T47D (cell line): ENCODE results near the gene BRDT.
"Not testable (repeated sequence)": the region's sequence is repeated elsewhere in the genome, so short reads cannot be mapped to it uniquely, and the experiment has no call there.

Experiments
- DNase-seq, 2 experiments: peaks; one replicate each; pipeline versions ENCODE4 v3.0.0 to v3.0.0-alpha.2; 2011 to 2012; ENCODE audit warnings: low read depth in 1 of 2, low spot score in 1 of 2
- JUND ChIP-seq: IDR thresholded peaks from 2 replicates; pipeline ENCODE4 v1.6.1; 2012; ENCODE audit warnings: low read depth
- in situ Hi-C: cut with HindIII; loops from 2 replicates; pipeline ENCODE4 v1.10.0; 2016; ENCODE audit warnings: low sequenced_read_pairs, low pct_unique_long_range_greater_than_20kb

BRDT gene

DNA sequence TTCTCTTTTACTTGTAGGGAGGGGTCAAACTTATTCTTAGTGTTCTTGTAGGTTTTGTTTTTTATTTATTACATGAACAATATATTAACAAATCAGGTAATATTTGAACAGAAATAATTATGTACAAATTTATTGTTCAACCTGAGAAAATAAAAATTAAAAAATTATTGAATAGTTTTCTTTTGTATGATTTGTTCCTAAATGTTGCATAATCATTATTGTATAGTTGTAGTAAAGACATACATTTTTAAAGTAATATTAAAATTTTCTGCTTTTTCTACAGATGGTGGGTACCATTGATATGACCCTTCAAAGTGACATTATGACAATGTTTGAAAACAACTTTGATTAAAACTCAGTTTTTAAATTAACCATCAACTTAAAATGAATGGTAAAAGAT, 64.7 kb downstream of the BRDT start:
- TF ChIP-seq JUND, result no peak
- DNase-seq, result no peak
- in situ Hi-C loops, result no loop called here

DNA sequence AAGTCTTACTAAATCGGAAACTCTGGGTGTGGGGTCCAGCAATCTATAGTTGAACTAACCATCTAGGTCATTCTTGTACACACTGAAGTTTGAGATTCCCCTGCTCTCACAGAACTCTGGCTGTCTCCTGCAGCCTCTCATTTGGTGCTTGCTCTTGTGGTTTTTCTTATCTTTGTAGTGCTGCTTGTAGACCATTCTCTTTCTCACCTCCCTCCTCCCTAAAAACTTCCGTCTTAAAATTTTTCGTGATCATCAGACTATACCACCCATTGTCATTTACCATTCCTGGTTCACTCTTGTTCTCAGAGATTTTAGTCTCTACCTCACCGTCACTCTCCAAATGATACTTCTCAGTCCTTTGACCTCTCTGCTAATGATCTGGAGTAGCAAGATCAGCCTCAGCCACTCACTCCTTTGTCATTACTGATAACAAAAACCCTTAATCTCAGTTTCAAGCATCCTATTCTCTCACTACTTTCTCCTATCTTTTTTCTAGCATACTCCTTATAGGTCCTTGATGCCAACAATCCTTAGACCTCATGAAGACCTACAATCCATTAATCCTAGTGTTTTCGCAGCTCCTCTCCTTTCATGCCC, 67.6 kb downstream of the BRDT start:
- in situ Hi-C loops, result no loop called here
- TF ChIP-seq JUND, result no peak
- DNase-seq, result no peak

DNA sequence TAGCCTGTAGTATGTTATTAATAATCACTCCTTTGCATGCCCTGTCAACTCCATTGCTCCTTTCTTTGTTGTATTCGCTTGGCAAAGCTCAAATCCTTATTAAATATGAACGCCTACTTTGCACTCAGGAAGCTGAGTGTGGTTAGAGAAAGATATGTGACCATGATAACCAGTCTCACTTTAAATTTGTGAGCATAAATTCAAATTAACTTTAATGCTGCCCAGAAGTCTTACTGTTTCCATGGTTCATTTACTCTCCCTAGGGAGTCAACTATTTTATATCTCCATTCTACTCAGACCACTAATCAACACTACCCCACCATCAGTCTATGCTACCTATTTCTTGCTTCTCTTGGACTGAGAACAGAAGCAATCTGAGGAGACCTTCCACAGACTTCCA, 68.5 kb downstream of the BRDT start:
- in situ Hi-C loops, result no loop called here
- TF ChIP-seq JUND, result no peak
- no peak for DNase-seq

DNA sequence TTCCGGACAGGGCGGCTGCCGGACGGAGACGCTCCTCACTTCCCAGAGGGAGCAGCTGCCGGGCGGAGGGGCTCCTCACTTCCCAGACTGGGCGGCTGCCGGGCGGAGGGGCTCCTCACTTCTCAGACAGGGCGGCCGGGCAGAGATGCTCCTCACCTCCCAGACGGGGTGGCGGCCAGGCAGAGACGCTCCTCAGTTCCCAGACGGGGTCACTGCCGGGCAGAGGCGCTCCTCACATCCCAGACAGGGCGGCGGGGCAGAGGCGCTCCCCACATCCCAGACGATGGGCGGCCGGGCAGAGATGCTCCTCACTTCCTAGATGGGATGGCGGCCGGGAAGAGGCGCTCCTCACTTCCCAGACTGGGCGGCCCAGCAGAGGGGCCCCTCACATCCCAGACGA, 76.8 kb downstream of the BRDT start:
- DNase-seq, in situ Hi-C loops: not testable (repeated sequence)

DNA sequence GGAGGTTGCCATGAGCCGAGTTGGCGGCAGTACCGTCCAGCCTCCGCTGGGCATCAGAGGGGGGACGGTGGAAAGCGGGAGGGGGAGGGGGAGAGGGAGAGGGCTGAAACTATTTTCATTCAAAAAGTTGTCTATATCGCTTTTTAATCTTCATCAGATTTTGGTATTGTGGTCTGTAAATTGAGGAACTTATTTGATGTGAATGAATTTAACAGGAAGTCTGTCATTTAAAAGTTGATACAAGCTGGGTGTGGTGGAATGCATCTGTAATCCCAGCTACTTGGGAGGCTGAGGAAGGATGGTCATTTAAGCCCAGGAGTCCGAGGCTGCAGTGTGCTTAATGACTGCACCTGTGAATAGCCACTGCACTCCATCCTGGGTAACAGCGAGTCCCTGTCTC, 77.6 kb downstream of the BRDT start:
- TF ChIP-seq JUND, result no peak
- in situ Hi-C loops, result no loop called here
- no peak for DNase-seq

DNA sequence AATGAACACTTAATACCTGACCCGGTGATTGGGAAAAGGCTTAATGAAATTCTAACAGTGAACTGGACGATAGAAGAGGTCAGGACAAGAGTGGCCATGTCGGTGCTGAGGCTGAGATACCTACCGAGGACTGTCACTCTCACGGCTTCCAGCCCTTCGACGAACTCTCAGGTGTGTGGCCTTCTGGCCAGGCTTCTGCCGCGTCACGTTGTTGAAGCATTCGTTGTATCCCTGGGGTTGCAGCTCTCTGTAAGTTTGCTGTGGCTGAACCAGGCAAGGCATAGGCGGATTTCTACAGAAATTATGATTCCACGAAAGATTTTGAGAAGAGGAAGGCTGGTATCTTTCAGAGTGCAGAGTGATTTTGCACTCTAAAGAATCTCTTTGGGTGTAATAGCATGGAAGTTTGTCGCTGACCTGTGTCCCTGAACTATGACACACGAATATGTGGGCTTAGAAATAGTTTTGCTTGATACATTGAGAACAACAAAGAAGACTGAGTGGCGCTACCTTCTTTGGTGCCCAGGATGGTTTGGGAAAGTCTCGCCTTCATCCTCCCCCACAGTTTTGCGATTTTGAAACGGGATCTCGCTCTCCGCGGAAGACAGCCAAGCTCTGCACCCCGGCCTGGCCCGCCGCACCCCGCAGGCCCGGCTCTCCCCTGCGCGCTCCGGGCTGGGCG, 80.2 kb downstream of the BRDT start:
- no peak for DNase-seq
- no peak for TF ChIP-seq JUND
- in situ Hi-C loops, result no loop called here

DNA sequence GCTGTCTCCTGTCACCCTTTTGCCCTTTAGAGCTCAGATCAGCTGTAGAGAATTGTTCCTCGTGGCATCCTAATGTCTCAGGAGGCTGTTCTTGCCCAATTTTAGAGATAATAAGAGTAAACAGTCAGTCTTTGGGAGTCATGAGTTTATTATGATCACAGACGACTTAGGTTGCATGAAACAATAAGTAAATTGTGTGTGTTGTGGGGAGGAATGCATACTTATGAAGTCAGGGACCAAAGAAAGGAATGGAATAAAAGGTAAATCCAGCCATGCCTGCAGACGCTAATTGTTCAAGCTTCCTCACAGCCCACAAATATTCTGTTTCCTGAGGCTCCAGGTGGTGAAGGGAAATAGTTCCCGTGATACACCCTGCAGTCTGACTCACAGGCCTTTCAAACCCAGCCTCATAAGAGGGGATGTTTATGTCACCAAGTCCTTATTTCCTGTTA, 81.5 kb downstream of the BRDT start:
- no peak for DNase-seq
- no peak for TF ChIP-seq JUND
- in situ Hi-C loops, result no loop called here

DNA sequence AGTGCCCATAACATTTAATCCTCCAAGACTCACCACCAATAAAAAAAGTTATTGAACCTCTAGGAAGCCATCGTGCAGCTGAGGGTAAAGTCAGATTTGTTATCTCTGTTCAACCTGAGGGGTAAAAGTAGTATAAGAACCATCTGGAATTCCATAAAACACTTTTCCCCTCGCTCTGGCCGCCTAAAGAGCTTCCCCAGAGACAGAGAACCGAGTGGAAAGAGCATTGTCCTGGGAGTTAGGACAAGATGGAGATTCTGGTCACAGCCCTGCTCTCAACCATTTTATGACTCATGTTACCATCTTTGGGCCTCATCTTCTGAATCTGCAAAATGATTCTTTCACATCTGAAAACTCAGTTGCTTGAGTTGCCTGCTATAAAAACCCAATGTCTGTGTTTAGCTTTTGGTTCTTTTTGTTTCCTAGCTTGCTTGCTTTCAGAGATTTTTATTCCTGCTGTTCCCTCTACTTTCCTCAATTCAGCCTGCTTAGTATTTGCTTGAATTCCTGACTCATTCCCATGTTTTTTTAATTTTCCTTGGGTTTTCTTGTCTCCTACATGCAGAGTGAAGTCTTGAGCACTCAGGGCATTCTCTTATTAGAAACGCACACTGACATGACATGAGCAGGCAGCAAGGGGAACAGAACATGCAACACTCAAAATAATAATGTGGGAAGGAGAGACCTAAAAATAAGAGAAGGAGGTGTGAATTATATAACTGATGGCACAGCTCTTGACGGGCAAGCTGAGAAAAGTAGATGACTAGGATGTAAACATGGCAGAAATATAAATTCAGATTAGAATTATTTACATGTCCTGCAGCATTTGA, 82.3 kb downstream of the BRDT start:
- in situ Hi-C loops, result no loop called here

DNA sequence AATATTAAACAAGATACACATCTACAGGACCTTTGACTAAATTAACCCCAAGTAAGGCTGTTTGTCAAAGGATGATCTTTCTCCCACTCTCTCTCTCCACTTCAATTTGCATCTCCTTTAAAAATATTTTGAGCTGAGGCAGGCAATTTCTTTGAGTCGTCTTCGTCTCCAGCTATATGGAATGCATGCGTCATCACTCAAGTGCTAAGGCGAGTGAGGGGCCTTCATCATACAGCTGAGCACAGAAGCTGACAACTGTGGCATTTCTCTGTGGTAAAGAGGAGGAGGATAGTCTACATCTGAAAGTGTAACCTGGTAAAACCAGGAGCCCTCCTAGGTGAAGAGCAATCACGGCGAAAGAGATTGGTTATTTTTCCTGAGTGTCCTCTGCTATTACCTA, 88.2 kb downstream of the BRDT start:
- TF ChIP-seq JUND, result no peak
- in situ Hi-C loops, result no loop called here
- DNase-seq, result no peak

More for the DNA sequence above, 82.3 kb downstream of the BRDT start:
- TF ChIP-seq JUND, result no peak
- no peak for DNase-seq

DNA sequence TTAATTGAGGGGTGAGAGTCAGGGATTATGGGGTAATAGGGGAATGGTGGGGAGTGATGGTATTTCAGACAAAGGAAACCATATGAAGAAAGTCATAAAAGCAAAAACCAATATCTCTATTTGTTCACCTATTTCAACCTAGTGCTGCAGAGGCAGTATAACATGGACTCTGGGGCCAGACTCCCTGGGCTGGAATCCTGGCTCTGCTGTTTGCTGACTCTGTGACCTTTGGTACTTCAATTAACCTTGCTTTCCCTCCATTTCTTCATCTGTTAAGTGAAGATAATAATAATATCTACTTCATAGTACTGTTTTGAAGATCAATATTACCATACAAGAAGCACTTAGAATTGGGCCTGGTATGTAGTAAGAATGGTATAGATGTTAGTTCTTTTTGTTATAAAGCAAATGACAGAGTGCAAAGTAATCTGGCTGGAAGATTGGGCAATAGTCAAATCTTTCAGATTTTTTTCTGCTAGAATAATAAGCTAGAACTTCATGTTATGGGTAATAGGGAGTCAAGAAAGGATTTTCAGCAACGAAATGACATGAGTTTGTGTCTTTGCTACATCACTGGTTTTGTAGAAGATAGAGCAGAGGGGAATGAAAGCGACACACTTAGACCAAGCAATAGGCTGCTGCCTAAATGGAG, 89.6 kb downstream of the BRDT start:
- TF ChIP-seq JUND, result no peak
- in situ Hi-C loops, result no loop called here
- no peak for DNase-seq

DNA sequence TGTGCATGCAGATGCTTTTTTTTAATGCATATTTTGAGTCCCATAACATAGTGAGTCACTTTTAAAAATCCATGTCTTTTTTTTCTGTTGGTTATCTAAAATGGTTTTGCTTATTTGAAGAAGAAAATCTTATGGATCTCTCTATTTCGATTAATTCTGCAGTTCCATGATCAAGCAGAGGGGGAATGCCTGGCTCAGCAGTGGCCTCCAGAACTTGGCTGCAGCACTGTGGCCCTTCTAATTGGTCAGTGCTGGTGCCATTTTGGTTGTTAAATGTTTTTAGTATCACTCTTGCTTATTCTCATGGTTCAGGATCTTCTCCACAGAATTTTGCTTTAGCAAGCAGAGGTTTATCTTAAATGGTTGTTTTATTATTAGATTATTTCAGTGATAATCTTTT, 91.8 kb downstream of the BRDT start:
- TF ChIP-seq JUND, result no peak
- no peak for DNase-seq
- in situ Hi-C loops, result no loop called here

DNA sequence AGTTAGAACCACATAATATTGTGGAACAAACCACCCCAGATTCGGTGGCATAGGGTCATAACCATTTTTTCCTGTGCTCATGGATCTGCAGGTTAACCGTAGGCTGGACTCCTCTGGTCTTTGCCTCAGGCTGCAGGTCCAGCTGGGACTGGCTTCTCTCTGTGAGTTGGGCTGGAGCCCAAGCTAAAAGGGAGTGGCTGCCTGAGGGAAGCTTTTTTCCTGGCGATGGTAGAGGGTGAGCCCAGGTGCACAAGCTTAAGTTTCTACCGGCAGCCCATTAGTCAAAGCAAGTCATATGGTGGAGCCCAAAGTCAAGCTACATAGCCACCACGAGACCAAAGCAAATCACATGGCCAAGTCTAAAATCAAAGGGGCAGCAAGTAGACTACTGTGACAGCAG, 94.4 kb downstream of the BRDT start:
- no peak for TF ChIP-seq JUND
- DNase-seq, result peak in 1 of 2 experiments; percentile 54
- in situ Hi-C loops, result no loop called here
